ENCODE results near the gene OSBPL10. TPM values are rescaled to one million over a fixed set of nuclear protein-coding genes. Genes with fewer than 3 reads are reported as not detected.

The OSBPL10 gene
- polyA plus RNA-seq, 5 donors = 31.5 to 49.4 (median 37.0) TPM

- no peak for DNase-seq
Measured at GRCh38 chr3:31927811-31928210, 53.3 kb downstream of the OSBPL10 start.

- no peak for DNase-seq
Measured at GRCh38 chr3:31926543-31926942, 54.5 kb downstream of the OSBPL10 start.

DNA sequence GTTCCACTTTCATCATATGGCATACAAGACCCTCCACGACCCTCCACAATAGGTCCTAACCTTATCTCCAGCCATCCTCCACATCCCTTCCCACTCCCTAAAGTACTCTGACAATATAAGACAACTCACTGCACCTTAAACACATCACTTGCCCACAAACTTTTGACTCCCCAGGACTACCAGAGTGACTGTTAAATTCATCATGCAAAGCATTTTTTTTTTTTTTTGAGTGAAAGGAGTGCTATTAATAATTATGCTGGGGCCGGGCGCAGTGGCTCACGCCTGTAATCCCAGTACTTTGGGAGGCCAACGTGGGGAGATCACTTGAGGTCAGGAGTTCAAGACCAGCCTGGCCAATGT lies 55.8 kb downstream of the OSBPL10 start:
- DNase-seq = no peak

- no peak for DNase-seq
Measured at GRCh38 chr3:31924610-31925270, 56.3 kb downstream of the OSBPL10 start.

- no peak for DNase-seq
Measured at GRCh38 chr3:31922962-31923361, 58.1 kb downstream of the OSBPL10 start.

GRCh38 chr3:31921837-31922236 lies 59.2 kb downstream of the OSBPL10 start:
- no peak for DNase-seq

- DNase-seq = no peak
Measured at GRCh38 chr3:31920310-31920709, 60.8 kb downstream of the OSBPL10 start.

DNA sequence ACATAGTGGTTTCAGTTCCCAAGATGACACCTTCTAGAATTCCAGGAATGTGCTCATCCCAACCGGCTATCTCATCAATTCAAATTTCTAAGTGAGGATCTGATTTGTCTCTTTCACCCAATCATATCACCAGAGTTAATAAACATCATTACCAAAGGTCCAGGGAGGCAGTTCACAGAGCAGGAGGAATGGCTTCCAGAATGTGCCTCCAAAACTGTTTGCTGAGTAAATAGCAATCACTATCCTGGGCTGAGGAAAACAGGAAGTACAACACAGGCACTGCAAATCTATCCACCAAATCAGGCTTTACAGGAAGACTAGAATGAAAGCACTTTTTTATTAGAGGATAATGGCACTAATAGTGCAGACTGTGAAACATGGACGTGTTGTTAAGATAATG lies 61.5 kb downstream of the OSBPL10 start:
- no peak for DNase-seq

GRCh38 chr3:31918179-31919150 lies 62.6 kb downstream of the OSBPL10 start:
- no peak for DNase-seq

DNA sequence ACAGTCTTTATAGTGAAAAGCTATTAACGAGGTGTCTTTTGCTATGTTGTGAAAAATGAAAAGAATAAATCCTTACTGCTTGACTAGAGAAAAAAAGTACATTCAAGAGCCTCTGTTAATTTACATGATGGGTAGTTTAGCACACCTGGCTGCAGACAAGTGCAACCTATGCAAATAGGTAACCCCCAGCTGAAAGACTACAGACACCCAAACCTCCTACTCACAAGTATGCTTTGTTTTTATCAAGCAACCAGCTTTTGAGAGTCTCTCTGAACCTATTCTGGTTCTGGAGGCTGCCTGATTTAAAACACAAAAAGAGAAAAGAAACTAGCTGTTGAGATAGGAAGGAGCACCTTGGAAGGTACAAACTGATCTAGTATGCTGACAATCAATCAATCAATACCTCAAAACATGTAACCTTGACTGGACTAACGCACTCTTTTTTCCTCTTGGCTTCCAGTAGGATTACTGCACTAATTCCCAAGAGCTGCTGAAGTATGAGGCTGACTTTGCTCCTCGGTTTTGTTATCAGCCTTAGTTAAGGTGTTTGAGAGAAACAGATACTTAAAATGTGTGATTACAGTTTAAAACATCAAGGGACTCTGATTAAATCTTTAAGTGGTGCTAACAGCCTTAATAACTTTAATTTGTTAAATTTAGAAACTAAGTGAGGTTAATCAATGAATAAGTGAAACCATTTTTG lies 63.6 kb downstream of the OSBPL10 start:
- no peak for DNase-seq

GRCh38 chr3:31911643-31912042 lies 69.4 kb downstream of the OSBPL10 start:
- no peak for DNase-seq

- no peak for DNase-seq
Measured at GRCh38 chr3:31911124-31911523, 69.9 kb downstream of the OSBPL10 start.

- DNase-seq = no peak
Measured at GRCh38 chr3:31909455-31909854, 71.6 kb downstream of the OSBPL10 start.

DNA sequence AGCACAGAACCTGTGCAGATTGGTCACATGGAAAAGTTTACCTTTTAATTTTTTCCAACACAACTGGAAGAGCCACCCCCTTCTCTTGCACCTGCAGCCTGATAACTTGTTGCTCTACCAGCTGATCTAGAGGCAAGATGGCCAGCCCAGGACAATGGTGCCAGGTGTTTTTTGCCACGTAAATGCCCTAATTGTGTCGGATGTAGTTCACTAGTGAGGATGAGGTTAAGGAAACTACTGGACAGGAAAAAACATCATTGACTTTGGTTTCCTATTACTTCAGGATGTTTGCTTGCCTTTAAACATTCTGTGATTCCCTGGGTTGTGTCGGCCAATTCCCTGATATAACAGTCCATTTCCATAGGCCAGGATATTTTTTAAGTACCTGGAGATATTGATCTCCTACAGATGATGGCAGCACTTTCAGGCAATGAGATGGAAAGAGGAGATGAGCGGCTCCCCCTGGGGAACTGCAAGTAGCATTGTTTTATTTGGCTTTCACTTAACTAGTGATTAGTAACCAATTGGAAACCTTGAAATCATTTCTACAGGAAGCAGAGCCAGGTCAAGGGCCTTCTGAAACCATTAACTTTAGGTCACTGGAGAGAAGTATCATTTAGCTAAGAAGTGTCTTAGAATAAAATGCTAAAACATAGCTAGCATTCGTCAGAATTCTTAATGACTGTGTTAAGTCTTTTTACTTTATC lies 72.5 kb downstream of the OSBPL10 start:
- no peak for DNase-seq

GRCh38 chr3:31906182-31906581 lies 74.9 kb downstream of the OSBPL10 start:
- DNase-seq = no peak

DNA sequence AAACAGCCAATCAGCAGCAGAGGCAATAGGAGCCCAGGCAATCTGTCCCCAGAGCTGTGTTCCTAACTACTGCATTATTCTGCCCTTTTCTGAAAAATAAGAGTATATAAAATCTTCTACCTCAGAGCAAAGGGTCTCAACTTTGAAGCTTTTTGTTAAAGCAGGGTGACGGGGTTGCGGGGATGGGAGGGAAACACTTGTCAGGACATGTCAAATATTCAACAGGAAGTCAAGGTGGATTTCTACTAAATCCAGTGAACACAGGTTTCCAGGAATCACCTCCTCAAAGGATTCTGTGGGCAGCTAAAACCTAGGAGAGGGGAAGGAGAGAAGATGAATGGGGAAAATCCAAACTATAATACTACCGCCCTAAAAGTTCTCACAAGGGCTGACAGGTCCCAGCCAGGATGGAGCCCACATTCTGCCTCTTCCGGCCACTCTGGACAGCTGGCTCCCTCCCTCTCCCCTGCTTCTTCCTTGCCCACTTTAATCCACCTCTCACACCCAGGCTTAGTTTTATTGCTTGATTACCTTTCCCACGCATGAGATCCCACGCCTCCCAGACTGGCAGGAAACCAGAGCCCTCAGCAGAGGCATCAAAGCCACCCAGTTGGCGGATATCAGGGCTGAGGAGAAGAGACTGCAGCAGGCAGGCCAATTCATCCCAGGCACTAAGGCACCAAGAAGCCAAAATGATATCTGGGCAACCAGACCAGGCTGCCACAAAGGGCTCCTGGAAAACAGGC lies 77.2 kb downstream of the OSBPL10 start:
- no peak for DNase-seq

DNA sequence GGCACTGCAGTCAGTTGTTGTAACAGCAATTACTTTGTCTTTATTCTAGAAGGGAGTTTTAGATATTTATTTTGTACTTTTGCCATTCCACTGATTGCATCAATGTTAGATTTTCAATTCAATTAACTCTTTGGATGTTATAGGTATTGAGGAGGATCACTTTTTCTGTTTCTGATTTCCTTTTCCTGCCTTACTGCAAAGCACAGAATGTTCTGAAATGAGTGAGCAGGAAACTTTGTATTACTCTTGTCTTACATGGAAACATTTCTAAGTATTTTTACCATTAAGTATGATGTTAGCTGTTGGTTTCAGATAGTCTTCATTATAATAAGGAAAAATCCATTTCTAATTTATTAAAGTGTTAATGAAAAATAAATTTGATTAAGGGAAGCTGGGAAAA lies 80.5 kb downstream of the OSBPL10 start:
- DNase-seq = no peak

- DNase-seq = no peak
Measured at GRCh38 chr3:31896648-31897433, 84.2 kb downstream of the OSBPL10 start.

GRCh38 chr3:31896026-31896425 lies 85.0 kb downstream of the OSBPL10 start:
- no peak for DNase-seq

DNA sequence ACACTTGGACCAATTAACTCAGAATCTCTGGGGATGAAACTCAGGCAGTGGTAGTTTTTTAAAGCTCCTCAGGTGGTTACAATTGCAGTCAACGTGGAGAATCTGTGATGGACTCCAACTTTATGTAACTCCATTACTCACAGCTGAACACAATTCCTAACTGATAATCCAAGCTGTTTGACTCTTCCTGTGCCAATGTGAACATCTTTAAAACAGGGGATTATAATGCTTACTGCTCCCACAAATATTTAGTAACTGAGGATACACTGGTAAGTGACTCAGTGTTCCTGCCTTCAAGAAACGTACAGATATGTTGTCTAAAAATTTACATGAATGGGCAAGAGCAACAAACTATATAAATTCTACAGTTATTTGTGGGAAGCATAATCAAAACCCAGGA lies 85.6 kb downstream of the OSBPL10 start:
- no peak for DNase-seq
